ENCODE data around the gene CCDC181.
"Not testable (repeated sequence)": the region's sequence is repeated elsewhere in the genome, so short reads cannot be mapped to it uniquely, and the experiment has no call there.

CCDC181 gene

GRCh38 chr1:169427081-169427641 lies at the start of gene CCDC181:
CCDC181 (minus strand) TSS chr1:169427474; CDS start chr1:169424927, 2,547 bp downstream.
- DNase-seq, result peak; percentile 58

DNA sequence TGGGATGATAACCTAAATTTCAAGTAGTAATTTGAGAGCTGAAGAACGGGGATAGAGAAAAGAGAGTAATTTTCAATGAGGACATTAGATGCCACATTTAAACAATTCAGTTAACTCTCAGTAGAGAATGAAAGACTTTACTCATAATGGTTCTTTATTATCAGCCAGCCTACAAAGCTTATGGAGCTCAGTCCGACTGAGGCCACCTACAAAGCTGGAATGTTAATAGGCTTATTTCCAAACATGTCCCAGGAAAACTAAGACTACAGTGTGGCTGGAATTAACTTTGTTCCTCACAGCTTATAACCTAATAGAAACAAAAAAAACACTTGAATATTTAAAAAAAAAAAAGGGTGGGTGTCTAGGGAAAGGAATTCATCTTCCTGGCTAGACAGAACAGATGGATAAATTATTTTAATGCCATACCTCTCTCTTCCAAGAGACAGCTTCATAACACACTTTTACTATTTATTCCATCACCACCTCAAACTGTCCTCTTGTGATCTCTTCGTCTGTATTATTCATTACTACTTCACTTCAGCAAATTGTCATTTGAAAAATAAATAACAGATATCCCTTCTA lies 48.6 kb upstream of the CCDC181 start:
- DNase-seq, result no peak

GRCh38 chr1:169474302-169474995 lies 47.2 kb upstream of the CCDC181 start:
- DNase-seq, result no peak

- no peak for DNase-seq
These were observed 46.1 kb upstream of the CCDC181 start for GRCh38 chr1:169473347-169473746.

DNA sequence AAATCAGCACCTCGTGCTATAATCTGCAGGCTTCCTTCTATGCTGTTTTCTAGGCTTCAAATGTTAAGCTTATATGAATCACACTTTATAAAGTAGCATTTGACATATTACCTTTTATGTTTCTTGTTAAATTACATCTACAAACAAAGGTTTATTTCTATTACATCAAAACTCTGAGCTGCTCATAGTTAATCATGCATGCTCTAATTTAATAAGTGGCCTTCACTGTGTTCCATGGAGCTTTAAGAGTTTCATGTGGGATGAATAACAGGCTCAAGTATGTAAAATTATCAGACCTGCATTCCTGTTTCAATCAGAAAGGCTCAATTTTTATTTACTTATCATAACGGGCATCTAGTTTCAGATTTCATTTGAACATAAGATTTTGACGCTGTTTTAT lies 45.5 kb upstream of the CCDC181 start:
- no peak for DNase-seq

DNA sequence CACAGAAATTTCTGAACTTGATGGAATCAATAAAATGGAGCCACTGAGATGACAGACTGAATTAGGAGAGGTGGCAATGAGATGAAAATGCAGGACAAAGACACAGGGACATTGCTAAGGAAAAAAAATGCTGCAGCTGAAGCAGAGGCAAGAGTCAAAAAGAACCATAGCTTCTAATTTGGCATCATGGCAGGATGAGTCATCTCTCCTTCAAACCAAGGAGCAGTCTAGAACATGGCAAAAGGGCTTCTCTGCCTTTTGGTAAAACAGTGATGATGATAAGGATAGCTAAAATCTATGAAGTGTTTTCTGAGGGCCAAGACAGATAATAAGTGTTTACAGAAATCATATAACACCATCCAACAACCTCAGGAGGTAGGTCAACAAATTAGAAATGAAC lies 41.7 kb upstream of the CCDC181 start:
- no peak for DNase-seq

- no peak for DNase-seq
These were observed 39.3 kb upstream of the CCDC181 start for GRCh38 chr1:169466259-169467230.

- no peak for DNase-seq
These were observed 38.0 kb upstream of the CCDC181 start for GRCh38 chr1:169465281-169465680.

GRCh38 chr1:169462385-169462784 lies 35.1 kb upstream of the CCDC181 start:
- DNase-seq, result no peak

- DNase-seq, result no peak
These were observed 34.2 kb upstream of the CCDC181 start for GRCh38 chr1:169461390-169462000.

GRCh38 chr1:169460191-169460833 lies 33.0 kb upstream of the CCDC181 start:
- no peak for DNase-seq

DNA sequence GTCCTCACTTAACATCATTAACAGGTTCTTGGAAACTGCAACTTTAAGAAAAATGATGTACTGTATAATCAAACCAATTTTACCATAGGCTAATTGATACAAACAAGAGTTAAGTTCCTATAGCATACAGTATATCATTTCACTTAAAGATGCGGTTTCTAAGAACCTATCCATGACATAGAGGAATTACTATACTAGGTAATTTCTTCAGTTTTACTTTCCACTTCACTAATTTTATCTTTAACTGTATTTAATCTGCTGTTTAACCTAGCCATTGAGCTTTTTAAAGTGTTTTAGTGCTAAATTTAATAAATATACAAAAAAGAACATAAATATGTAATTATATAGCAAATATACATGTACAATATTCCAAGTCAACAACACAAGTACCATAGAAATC lies 30.2 kb upstream of the CCDC181 start:
- DNase-seq, result no peak

GRCh38 chr1:169456029-169456428 lies 28.8 kb upstream of the CCDC181 start:
- no peak for DNase-seq

- no peak for DNase-seq
These were observed 25.6 kb upstream of the CCDC181 start for GRCh38 chr1:169452921-169453320.

GRCh38 chr1:169451218-169451824 lies 24.0 kb upstream of the CCDC181 start:
- DNase-seq, result no peak

GRCh38 chr1:169443923-169444322 lies 16.6 kb upstream of the CCDC181 start:
- DNase-seq, result no peak

DNA sequence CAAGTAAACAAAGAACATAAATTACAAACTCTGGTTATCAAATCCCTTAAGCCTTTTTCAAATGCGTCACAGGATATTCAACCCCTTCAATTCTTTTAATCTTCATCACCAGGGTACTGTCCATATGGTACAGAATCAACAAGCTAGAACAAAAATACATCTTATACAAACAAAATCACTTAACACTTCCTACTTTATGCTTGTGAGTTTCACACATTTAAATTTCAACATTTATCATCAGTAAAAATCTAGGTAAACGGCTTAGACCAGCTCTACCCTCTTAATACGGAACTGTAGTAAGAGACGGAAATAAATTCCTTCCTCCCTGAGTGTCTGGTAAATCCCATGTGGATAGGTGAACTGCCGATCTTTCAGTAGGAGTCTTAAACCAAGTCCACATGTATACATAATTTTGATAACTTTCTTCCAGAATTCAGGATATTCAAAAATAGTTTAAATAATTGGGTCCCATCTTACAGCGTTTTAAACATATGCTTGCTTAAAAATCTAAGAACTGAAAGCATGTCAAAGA lies 1.0 kb downstream of the CCDC181 start:
- no peak for DNase-seq

DNA sequence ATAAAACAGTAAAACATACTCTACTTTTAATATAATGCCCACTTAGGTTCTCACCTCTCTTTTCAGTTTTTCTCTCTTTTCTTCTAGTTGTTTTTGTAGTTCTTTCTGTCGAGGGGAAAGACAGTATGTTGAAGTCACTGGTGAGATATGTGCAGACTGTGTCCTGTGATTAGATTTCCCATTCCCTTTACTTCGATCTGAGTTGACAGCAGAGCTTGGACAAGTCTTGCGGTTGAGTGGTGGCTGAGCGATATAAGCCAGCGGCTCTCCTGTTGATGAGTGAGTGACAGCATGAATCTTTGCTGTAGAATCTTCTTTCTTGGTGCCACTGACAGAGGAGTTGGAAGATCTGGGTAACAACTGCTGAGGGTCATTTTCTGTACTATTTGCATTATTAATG lies 6.0 kb downstream of the CCDC181 start:
- no peak for DNase-seq

DNA sequence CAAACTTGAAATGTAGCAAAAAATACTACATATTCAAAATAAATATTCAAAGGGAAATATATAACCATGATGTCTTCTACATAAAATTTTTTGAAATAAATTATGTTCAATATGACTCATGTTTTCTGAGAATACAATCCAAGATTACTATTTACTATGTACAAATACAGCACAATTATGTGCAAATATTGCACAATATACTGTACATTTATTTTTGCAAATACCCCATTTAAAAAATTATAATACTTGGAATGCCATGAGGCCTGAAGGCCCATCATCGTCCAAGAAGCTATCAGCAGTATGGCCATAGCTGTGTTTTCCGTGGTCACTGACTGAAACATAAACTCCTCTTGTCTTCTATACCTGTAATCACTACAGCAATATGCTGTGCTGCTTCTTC lies 12.3 kb downstream of the CCDC181 start:
- DNase-seq, result no peak

DNA sequence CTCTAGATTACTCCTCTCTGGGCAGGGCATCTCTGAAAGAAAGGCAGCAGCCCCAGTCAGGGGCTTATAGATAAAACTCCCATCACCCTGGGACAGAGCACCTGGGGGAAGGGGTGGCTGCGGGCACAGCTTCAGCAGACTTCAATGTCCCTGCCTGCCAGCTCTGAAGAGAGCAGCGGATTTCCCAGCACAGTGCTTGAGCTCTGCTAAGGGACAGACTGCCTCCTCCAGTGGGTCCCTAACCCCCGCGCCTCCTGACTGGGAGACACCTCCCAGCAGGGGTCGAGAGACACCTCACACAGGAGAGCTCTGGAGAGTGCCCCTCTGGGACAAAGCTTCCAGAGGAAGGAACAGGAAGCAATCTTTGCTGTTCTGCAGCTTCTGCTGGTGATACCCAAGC lies 18.9 kb downstream of the CCDC181 start:
- not testable (repeated sequence) for DNase-seq

DNA sequence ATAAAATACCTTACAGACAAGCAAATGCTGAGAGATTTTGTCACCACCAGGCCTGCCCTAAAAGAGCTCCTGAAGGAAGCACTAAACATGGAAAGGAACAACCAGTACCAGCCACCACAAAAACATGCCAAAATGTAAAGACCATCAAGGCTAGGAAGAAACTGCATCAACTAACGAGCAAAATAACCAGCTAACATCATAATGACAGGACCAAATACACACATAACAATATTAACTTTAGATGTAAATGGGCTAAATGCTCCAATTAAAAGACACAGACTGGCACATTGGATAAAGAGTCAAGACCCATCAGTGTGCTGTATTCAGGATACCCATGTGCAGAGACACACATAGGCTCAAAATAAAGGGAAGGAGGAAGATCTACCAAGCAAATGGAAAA lies 24.7 kb downstream of the CCDC181 start:
- not testable (repeated sequence) for DNase-seq

GRCh38 chr1:169395955-169396354 lies 31.3 kb downstream of the CCDC181 start:
- DNase-seq, result no peak
